GM03348 (cell line): ENCODE data around the gene SPAG17.
"Not testable (repeated sequence)": the region's sequence is repeated elsewhere in the genome, so short reads cannot be mapped to it uniquely, and the experiment has no call there.

ENCODE experiments used
- DNase-seq: peaks from one replicate; pipeline ENCODE4 v3.0.0; 2012; ENCODE audit warnings: low spot score

Gene SPAG17

GRCh38 chr1:117976381-117976780, 208.6 kb downstream of the SPAG17 start:
- DNase-seq: no peak

DNA sequence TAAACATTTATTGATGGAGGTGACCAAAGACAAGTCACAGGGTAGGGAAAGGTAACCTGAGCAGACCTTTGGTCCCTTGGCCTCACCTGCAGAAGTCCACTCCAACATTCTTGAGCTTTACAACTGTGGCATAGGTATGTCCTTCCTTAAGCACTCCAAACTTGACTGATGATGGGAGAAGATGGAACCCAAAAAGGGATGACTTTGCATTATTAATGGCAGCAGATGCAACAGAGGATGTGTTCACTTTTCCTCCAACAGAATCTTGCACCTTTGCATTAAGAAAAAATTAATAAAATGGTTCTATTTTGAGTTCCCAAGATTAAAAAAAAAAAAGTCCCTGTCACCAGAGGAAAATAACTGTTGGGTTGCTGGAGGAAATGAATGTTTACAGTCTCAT, 213.3 kb downstream of the SPAG17 start:
- DNase-seq: no peak

- DNase-seq: no peak
These were observed 214.8 kb downstream of the SPAG17 start for GRCh38 chr1:117970252-117970651.

DNA sequence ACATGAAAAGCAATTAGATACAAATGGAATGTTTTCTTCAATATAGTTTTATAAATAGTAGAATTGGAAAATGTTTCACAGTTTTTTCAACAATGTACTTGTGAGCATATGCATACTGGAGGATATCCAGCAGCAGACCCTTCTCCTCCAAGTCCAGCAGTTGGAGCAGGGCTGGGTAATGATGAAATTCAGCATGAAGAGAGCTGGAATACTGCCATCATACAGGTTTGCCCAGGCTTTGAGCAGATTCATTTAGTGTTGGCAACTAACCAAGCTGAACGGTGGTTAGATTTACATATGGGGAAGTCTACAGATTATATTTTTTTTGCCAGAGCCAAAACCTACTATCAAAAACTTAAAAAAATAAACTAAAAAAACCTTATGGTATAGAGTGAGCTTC, 217.1 kb downstream of the SPAG17 start:
- DNase-seq: no peak

DNA sequence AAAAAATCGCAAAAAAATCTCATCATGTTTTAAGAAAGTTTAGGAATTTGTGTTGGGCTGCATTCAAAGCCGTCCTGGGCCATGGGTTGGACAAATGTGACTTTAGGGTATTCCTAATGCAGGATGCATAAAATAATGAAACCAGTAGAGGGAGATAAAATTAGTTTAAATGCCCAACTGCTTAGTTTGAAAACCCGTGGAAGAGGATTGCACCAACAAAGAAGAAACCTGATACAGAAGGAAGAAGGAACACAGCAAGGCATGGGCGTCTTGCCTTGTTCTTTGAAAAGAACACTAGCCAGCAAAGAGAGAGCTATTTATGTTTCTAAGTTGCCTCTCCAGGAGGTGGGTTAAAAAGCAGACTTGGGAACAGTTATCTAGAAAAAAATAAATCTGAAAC, 217.6 kb downstream of the SPAG17 start:
- peak; percentile 35 for DNase-seq

DNA sequence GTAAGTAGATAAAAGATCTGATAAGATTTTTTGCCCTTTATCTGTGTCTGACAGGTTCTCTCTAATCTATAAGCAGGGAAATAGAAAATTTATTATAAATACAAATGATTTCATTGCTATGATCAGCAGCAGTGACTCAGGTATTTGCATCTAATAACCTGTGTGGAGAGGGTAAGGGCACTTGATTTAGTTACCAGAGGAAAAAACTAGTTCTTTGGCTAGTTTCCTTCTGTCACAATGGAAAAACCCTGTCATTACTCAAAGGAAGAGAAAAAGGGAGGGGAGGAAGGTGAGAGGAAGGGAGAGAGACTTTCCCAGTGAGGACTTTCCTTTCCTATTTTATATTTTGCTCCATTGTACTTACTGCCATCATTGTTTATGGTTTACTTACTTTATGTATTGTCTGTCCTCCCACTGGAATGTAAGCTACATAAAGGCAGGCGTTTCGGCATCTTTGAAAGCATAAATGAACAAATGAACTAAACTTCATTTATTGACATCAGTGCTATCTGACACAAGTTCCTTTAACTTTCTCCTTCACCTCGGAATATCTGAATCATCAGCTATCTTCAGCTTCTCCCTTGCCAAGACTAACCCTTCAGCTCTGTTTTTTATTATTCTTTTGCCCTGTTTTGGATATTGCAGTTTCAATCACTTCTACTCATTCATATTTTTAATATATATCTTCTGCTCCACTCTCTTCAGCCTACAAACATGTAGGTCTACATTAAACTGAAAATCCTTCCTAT, 220.6 kb downstream of the SPAG17 start:
- DNase-seq: no peak

- no peak for DNase-seq
These were observed 225.7 kb downstream of the SPAG17 start for GRCh38 chr1:117959364-117959763.

GRCh38 chr1:117952386-117952785, 232.6 kb downstream of the SPAG17 start:
- DNase-seq: no peak

DNA sequence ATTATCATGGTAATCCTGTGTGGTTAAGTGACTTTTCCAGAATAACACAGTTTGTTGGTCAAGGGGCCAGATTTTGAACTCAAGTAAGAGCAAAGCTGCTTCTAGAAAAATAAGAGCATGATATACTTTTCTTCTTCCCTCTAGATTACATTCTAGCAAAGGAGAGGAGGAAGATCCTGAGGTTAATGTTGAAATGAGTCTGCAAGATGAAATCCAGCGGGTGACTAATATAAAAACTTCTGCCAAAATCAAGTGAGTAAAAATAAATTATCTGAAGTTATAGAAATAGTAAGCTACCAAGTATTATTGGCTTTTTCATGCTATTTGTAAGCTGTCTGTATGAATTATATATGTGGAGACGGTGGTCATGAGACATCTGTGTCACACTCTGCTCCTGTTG, 242.7 kb downstream of the SPAG17 start:
- DNase-seq: peak; percentile 25

DNA sequence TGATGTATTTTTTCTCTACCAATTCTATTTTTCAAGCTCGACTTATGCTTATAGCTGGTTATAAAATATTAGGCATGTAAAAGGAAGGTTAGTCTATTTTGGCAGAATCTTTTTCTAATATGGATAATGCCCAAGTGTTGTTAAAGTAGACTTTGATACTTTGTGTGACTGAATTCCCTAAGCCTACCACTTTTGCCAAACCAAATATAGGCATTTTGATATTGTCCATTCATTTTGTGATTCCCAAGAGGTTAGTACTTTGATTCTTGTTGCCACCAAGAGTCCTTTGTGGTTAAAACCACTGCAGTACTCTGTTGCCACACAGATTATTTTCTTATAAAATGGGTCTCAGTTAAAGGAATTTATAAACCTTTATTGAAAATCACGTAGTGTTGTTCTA, 251.3 kb downstream of the SPAG17 start:
- no peak for DNase-seq

DNA sequence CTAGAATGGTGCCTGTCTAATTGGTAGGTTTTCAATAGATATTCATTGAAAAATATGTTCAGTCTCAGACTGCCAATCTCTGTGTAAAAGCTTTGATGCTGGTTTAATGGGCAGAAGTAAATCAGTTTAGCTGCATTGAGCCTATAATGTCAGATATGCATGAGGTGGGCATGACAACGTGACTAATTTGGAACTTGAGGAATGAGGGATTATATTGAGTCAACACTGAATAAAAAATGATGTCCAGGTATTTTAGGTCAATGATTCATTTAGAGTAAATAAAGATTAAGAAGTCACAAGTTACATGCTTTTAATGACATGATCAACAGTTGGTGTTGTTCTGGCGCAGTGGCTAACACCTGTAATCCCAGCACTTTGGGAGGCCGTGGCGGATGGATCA, 252.5 kb downstream of the SPAG17 start:
- no peak for DNase-seq

DNA sequence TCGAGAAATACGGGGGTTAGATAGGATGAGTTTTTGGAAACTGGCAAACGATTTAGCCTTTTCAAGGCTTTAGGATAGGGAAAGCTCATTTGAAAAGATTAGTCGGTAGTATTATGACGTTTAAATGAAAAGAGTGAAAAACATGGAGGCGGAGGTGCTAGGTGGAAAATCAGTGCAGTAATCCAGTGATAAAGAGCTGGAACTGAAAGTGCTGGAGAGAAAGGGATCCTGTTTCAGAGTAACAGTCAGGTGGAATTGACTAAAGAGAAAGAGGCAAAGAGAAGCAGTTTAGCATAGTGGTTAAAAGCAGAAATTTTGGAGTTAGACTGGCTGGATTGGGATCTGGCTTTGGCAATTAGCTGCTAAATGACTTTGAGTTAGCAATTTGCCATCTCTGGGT, 254.5 kb downstream of the SPAG17 start:
- DNase-seq: no peak

DNA sequence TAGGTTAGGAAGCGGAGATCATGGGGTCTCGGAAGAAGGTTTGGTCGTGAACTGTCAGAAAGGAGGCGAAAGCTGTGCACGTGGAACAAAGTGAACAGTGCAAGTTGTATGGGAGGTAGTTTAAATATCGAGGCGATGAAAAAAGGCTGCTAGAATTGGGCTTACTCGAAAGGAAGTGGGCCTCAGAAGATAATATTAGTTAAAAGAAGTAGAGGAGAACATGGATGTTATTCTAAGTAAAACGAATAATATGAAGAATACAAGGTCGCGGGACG, 254.9 kb downstream of the SPAG17 start:
- DNase-seq: no peak

DNA sequence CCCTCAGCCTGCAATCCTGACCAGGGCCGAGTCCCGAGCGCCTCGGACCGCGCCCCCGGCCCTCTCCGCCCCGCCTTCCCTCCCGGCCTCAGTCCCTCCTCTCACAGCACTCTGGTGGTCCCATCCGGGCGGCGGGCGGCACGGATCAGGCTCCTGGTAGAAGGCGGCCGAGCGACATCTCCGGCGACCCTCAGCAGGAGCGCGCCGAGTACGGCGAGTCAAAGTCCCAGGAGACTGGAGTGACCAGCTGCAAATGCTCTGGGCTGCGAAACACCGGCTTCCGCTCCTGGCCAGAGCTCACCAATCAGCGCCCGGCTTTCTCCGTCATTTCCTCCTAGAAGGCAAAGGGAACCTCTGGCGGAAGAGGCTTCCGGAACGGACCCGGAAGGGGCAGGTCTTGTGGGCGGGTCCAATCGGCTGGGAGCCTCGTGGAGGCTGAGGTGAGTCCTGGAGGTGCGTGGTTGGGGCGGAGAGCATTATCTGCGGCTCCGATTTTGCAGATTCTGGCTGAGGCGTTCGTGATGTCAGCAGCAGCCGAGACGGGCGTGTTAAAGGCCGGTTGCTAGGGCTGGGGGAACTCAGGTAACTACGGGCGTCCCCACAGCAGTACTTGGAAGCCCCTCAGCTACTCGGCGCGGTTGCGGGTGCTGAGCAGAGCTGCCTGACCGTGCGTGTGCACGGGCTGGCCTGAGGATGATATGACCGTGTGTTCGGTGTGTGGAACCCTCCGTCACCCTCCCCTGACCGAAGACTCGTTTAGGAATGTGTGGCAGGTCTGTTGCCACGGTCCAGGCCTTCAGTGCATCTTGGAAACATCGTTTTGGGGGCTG, 255.5 kb downstream of the SPAG17 start, which contains the start of the genes GDAP2 and WDR3:
Gene GDAP2, minus strand, starts transcription at position 279 of the 830 bp plus-strand sequence. CDS start 9,264 bp downstream, outside the sequence.
Gene WDR3, plus strand, starts transcription at position 397 of the 830 bp plus-strand sequence. CDS start 3,581 bp downstream, outside the sequence.
- DNase-seq: peak; percentile 96

DNA sequence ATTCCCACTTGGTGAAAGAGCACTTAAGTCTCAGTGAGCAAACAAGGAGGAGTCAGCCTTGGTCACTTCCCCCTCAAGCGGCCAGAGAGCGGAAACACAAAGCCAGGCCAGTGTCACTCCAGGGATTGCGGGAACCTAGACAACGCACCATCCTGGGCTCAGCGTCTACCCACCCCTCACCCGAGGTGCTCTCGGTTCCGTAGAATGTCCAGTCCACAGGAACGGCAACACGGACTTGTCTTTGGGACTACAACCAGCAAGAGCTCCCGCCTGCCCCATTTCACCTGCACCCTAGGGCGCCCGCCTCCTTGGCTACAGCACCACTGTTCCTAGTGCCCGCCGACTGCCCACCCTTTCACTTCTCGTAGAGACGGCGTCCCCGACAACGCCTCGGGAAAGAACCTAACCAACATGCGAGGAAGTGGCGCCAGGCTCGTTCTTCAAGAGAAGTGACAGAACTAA, 256.1 kb downstream of the SPAG17 start:
- peak; percentile 75 for DNase-seq

- DNase-seq: no peak
These were observed 259.0 kb downstream of the SPAG17 start for GRCh38 chr1:117925981-117926380.

- DNase-seq: not testable (repeated sequence)
These were observed 262.3 kb downstream of the SPAG17 start for GRCh38 chr1:117922717-117923116.

DNA sequence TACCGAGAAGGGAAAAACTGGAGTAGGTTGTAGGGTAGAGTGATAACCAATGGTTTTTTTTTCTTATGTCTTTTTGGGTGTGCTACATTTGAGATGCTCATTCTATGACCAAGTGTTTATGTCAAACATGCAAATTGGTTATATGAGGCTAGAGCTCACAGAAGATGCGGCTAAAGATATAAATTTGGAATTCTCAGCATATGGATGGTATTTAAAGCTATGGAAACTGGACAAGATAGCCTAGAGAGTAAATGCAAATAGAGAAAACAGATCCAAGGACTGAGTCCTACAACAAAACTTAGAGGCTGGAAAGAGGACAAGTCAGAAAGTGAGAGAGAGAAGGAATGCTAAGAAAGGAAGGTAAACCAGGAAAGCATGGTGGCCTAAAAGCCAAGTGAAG, 263.0 kb downstream of the SPAG17 start:
- DNase-seq: no peak

GRCh38 chr1:117919376-117919775, 265.7 kb downstream of the SPAG17 start:
- no peak for DNase-seq

- DNase-seq: no peak
These were observed 274.0 kb downstream of the SPAG17 start for GRCh38 chr1:117911051-117911450.

- no peak for DNase-seq
These were observed 280.0 kb downstream of the SPAG17 start for GRCh38 chr1:117905019-117905418.

- no peak for DNase-seq
These were observed 280.5 kb downstream of the SPAG17 start for GRCh38 chr1:117904485-117904884.
